GM12878 (cell line): ENCODE data around the gene TIMM50. TPM values are rescaled to one million over a fixed set of nuclear protein-coding genes. Genes with fewer than 3 reads are reported as not detected.

Experiments
- ATAC-seq: fragments of 200-7000 bp; cut with Tn5 transposase; 3 replicates; pipeline ENCODE4 v1.9.1; 2020; ENCODE audit warnings: mild to moderate bottlenecking, moderate library complexity
- BruUV-seq: library from RNA; stranded (reverse); fragments of 400-500 nt; replicated peaks from 2 replicates; lab custom pipeline; 2021; lab: Mats Ljungman, UMichigan
- CTCF ChIA-PET: fragments of 300-600 bp; sonication (Branson Sonifier 250); formaldehyde crosslinking; extraction: SDS; loops from one replicate; lab custom pipeline; 2021; ENCODE audit warnings: inconsistent platforms; lab: Yijun Ruan, JAX
- POLR2A ChIA-PET: fragments of 350-600 bp; formaldehyde crosslinking; extraction: SDS; loops from one replicate; lab custom pipeline; 2021; ENCODE audit warnings: inconsistent platforms; lab: Charles Lee
- RAD21 ChIA-PET: fragments of 300-600 bp; sonication (Branson Sonifier 250); formaldehyde crosslinking; loops from one replicate; lab custom pipeline; 2023; ENCODE audit warnings: antibody characterized with exemption; ENCODE audit not compliant: unreplicated experiment; lab: Charles Lee
- SMC1A ChIA-PET: fragments of 300-600 bp; sonication (Branson Sonifier 250); formaldehyde crosslinking; loops from one replicate; lab custom pipeline; 2023; ENCODE audit not compliant: unreplicated experiment, uncharacterized antibody; lab: Charles Lee
- DNase-seq: peaks from one replicate; pipeline ENCODE4 v3.0.0-alpha.2; 2011; ENCODE audit warnings: low read depth, low spot score
- FAIRE-seq: peaks from 3 replicates; lab custom pipeline; 2011; peaks lifted over from hg19 to GRCh38; lab: Jason Lieb, UNC
- H2AFZ ChIP-seq: 2 replicates; pipeline ENCODE4 v1.6.0; 2011; ENCODE audit warnings: low read depth, low read length, control low read depth; ENCODE audit not compliant: control insufficient read depth
- H3K27ac ChIP-seq: 2 replicates; pipeline ENCODE4 v1.5.1; 2011; ENCODE audit warnings: control low read depth; ENCODE audit not compliant: control insufficient read depth, insufficient read depth
- H3K27me3 ChIP-seq, 2 experiments: replicated peaks in 1 of 2; 2 replicates each; pipeline versions ENCODE4 v1.6.0 to v1.6.1; 2011; ENCODE audit warnings: low read length in 1 of 2; ENCODE audit not compliant: control insufficient read depth in 2 of 2, insufficient read depth in 2 of 2
- H3K36me3 ChIP-seq, 2 experiments: 2 replicates each; pipeline ENCODE4 v1.5.1; 2011; ENCODE audit warnings: low read length in 1 of 2; ENCODE audit not compliant: control insufficient read depth in 2 of 2, insufficient read depth in 2 of 2
- H3K4me1 ChIP-seq: 2 replicates; pipeline ENCODE4 v1.6.1; 2011; ENCODE audit warnings: mild to moderate bottlenecking, low read length, moderate library complexity, mixed read lengths; ENCODE audit not compliant: control insufficient read depth, insufficient read depth
- H3K4me2 ChIP-seq: 2 replicates; pipeline ENCODE4 v1.6.0; 2011; ENCODE audit warnings: control low read depth; ENCODE audit not compliant: control insufficient read depth, insufficient read depth
- H3K4me3 ChIP-seq: fragments of 200-600 bp; sonication (generic); 2 replicates; pipeline ENCODE4 v1.5.1; 2016
- H3K79me2 ChIP-seq: 2 replicates; pipeline ENCODE4 v1.6.0; 2011; ENCODE audit warnings: low read length; ENCODE audit not compliant: control insufficient read depth, insufficient read depth
- H3K9ac ChIP-seq: 2 replicates; pipeline ENCODE4 v1.8.0; 2011; ENCODE audit warnings: low read length, control low read depth, mixed read lengths; ENCODE audit not compliant: control insufficient read depth, insufficient read depth
- H3K9me3 ChIP-seq: replicated peaks from 3 replicates; pipeline ENCODE4 v1.5.1; 2011; ENCODE audit warnings: mild to moderate bottlenecking, low read length; ENCODE audit not compliant: control insufficient read depth, insufficient read depth
- H4K20me1 ChIP-seq: 2 replicates; pipeline ENCODE4 v1.6.0; 2011; ENCODE audit not compliant: control insufficient read depth, insufficient read depth
- FOXK2 ChIP-seq: fragments of 450-650 bp; IDR thresholded peaks from 2 replicates; pipeline ENCODE4 v1.6.1; 2017; ENCODE audit warnings: mild to moderate bottlenecking, moderate library complexity
- HDAC2 ChIP-seq: fragments of 200-600 bp; sonication (generic); IDR thresholded peaks from 2 replicates; pipeline ENCODE4 v1.6.1; 2017
- JUND ChIP-seq: IDR thresholded peaks from 2 replicates; pipeline ENCODE4 v1.6.1; 2012; ENCODE audit warnings: low read depth, mild to moderate bottlenecking, low read length, improper control_type of control experiment, moderate library complexity
- POLR2A ChIP-seq: IDR thresholded peaks from 2 replicates; pipeline ENCODE4 v1.6.1; 2011; ENCODE audit warnings: low read depth, mild to moderate bottlenecking, low read length
- POLR2AphosphoS5 ChIP-seq: IDR thresholded peaks from 2 replicates; pipeline ENCODE4 v1.6.1; 2011; ENCODE audit warnings: mild to moderate bottlenecking, low read length, inconsistent platforms
- RAD51 ChIP-seq: fragments of 450-650 bp; IDR thresholded peaks from 2 replicates; pipeline ENCODE4 v1.6.1; 2016; ENCODE audit warnings: moderate library complexity, mild to moderate bottlenecking, inconsistent platforms
- RCOR1 ChIP-seq: conservative IDR thresholded peaks from 2 replicates; pipeline ENCODE4 v1.6.1; 2012; ENCODE audit warnings: low read depth, low read length, improper control_type of control experiment
- SIX5 ChIP-seq: IDR thresholded peaks from 2 replicates; pipeline ENCODE4 v1.6.1; 2011; ENCODE audit warnings: mild to moderate bottlenecking, low read depth, low read length, moderate library complexity; ENCODE audit not compliant: severe bottlenecking
- TCF3 ChIP-seq: IDR thresholded peaks from 2 replicates; pipeline ENCODE4 v1.6.1; 2012; ENCODE audit warnings: low read depth, mild to moderate bottlenecking, low read length, borderline replicate concordance; ENCODE audit not compliant: insufficient read depth
- WRNIP1 ChIP-seq: IDR thresholded peaks from 2 replicates; pipeline ENCODE4 v1.6.1; 2011; ENCODE audit warnings: low read depth, low read length, improper control_type of control experiment, borderline replicate concordance
- WGBS: methylation state at CpG from one replicate; pipeline ENCODE4 v1.1.6; 2016; ENCODE audit warnings: low lambda C conversion rate; ENCODE audit not compliant: insufficient replicate concordance, insufficient coverage; ENCODE audit errors: missing lambda C conversion rate; 5-methylcytosine and 5-hydroxymethylcytosine counted together
- in situ Hi-C: fragments of 300-500 bp; cut with MboI; formaldehyde crosslinking; loops from 9 replicates; pipeline ENCODE4 v1.14.3; 2018; ENCODE audit warnings: mixed read lengths
- intact Hi-C: fragments of 100-400 bp; cut with micrococcal nuclease; formaldehyde crosslinking; loops from one replicate; pipeline ENCODE4 v1.14.2; 2022; ENCODE audit not compliant: unreplicated experiment
- polyA plus RNA-seq, 11 experiments: library from polyadenylated mRNA; depleted of rRNA in 4 of 11; unstranded in 6 of 11; stranded (reverse) in 5 of 11; fragments of >200 nt; fragmentation: Nextera tagmentation in 4 of 11; fragmentation: Illumina TruSeq in 1 of 11; extraction: Ambion mirVana in 4 of 11; extraction: Trizol in 1 of 11; gene quantifications; 1 replicate in 1 of 11; 2 replicates in 10 of 11; pipeline versions ENCODE4 v1.2.1 to v1.2.3, GENCODE V29; 2011 to 2016; ENCODE audit warnings: inconsistent platforms in 2 of 11, missing spikeins in 2 of 11, low read depth in 1 of 11
- total RNA-seq, 4 experiments: library from RNA; depleted of rRNA in 3 of 4; stranded (reverse); fragments of >200 nt in 3 of 4; fragmentation: Illumina TruSeq in 1 of 4; extraction: Trizol in 1 of 4; gene quantifications; 2 replicates each; pipeline versions ENCODE4 v1.2.1 to v1.2.3, GENCODE V29; 2013 to 2021
- TF ChIP-seq, protein P1 (sequence below): IDR thresholded peaks from 2 replicates; pipeline ENCODE4 v1.6.1; 2011; ENCODE audit warnings: low read depth, mild to moderate bottlenecking, low read length, moderate library complexity, borderline replicate concordance; ENCODE audit errors: extremely low read depth
- TF ChIP-seq, protein P2 (sequence below): IDR thresholded peaks from 2 replicates; pipeline ENCODE4 v1.6.1; 2011; ENCODE audit warnings: borderline replicate concordance, low read depth, mild to moderate bottlenecking, moderate library complexity, mixed read lengths, low read length; ENCODE audit not compliant: insufficient read depth; ENCODE audit errors: extremely low read length

The TIMM50 gene
- total and polyA plus RNA-seq, 10 of the 15 experiments (the other 5 are each of a cell fraction or from before 2014, with no cell fraction given) = 15.6 to 146 (median 101) TPM

DNA sequence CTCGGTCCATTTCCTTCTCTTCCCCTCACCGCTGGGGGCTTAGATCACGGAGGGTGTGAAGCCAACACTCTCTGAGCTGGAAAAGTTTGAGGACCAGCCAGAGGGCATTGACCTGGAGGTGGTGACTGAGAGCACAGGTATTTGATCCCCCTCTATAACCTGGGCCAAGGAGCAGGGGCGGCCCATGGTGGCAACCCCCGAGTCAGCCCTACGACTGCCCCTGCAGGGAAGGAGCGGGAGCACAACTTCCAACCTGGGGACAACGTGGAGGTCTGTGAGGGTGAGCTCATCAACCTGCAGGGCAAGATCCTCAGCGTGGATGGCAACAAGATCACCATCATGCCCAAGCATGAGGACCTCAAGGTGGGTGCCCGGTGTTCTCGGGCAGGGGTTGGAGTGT lies 11.6 kb upstream of the TIMM50 start:
- Histone ChIP-seq H3K4me2 (no peak overlapping the region), H3K27me3 (no peaks in the 10 kb centered on the region), H3K79me2 (no peaks in the 10 kb centered on the region), H3K9me3 (no peaks in the 10 kb centered on the region), H3K4me1 (no peaks in the 10 kb centered on the region), H3K36me3 (peaks cover 38 to 72% of the 10 kb centered on the region in 2 experiments; a peak in 3 of 4 replicates), H4K20me1 (no peaks in the 10 kb centered on the region), H2AFZ (no peak overlapping the region), H3K4me3 (no peak overlapping the region), H3K9ac (no peak overlapping the region)
- BruUV-seq = no TSS peak
- intact Hi-C loops = no loop called here
- CTCF ChIA-PET = no interaction called here
- ATAC-seq = no peak
- WGBS = 97% methylated on average over 11 of the region's 11 CpGs
- TF ChIP-seq POLR2A (peak; percentile 59), SIX5 (no peak), TCF3 (no peak), HDAC2 (no peak), FOXK2 (no peak), WRNIP1 (no peak), RAD51 (no peak), POLR2AphosphoS5 (0 out of 2 replicates have a peak, but pooled peaks have one; percentile 26), JUND (no peak), RCOR1 (no peak)
- TF ChIP-seq, protein P1, sequence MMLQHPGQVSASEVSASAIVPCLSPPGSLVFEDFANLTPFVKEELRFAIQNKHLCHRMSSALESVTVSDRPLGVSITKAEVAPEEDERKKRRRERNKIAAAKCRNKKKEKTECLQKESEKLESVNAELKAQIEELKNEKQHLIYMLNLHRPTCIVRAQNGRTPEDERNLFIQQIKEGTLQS = no peak
- TF ChIP-seq, protein P2, sequence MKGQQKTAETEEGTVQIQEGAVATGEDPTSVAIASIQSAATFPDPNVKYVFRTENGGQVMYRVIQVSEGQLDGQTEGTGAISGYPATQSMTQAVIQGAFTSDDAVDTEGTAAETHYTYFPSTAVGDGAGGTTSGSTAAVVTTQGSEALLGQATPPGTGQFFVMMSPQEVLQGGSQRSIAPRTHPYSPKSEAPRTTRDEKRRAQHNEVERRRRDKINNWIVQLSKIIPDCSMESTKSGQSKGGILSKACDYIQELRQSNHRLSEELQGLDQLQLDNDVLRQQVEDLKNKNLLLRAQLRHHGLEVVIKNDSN = no peak
- TF ChIP-seq, all 136 proteins: peak for 2
- in situ Hi-C loops = no loop called here
- no peak for FAIRE-seq
- ChIA-PET POLR2A (interaction anchor here (1.1 kb wide), 1 partner anchor 29 kb away, joined by 4 read pairs; no protein-coding TSS in a partner anchor), SMC1A (no interaction called here), RAD21 (no interaction called here)
- DNase-seq = no peak
- no peak overlapping the region for H3K27ac ChIP-seq
